Activated T-helper 17 cell treated with anti-CD3 and anti-CD28 coated beads, Interleukin-2, amount 50 U/mL, for 72 hours (primary cell): ENCODE measurements around the gene HSPB6. TPM values are rescaled to one million over a fixed set of nuclear protein-coding genes. Genes with fewer than 3 reads are reported as not detected.
A peak's percentile ranks its signal among the peaks of the same experiment; 100 is the strongest.

ENCODE experiments used
- ATAC-seq: fragments of 150-1000 bp; cut with Tn5 transposase; replicated peaks from 2 replicates; pipeline ENCODE4 v1.10.0; 2021; ENCODE audit warnings: mild to moderate bottlenecking, moderate library complexity
- H3K27ac Mint-ChIP-seq: one replicate; pipeline ENCODE4 v1.8.0; 2022; ENCODE audit warnings: mixed read lengths
- H3K27me3 Mint-ChIP-seq: one replicate; pipeline ENCODE4 v1.8.0; 2022; ENCODE audit warnings: mixed read lengths
- H3K36me3 Mint-ChIP-seq: one replicate; pipeline ENCODE4 v1.8.0; 2022; ENCODE audit warnings: low read depth, mild to moderate bottlenecking, mixed read lengths
- H3K4me1 Mint-ChIP-seq: one replicate; pipeline ENCODE4 v1.8.0; 2022; ENCODE audit warnings: mixed read lengths
- H3K4me3 Mint-ChIP-seq: one replicate; pipeline ENCODE4 v1.8.0; 2022; ENCODE audit warnings: mild to moderate bottlenecking, mixed read lengths
- H3K9me3 Mint-ChIP-seq: one replicate; pipeline ENCODE4 v1.8.0; 2022; ENCODE audit warnings: mixed read lengths
- total RNA-seq, 2 donors: library from RNA; stranded (reverse); gene quantifications; one replicate each; pipeline ENCODE4 v1.2.3, GENCODE V29; 2022

The HSPB6 gene
- total RNA-seq, 2 donors from 2014 or later = not detected

DNA sequence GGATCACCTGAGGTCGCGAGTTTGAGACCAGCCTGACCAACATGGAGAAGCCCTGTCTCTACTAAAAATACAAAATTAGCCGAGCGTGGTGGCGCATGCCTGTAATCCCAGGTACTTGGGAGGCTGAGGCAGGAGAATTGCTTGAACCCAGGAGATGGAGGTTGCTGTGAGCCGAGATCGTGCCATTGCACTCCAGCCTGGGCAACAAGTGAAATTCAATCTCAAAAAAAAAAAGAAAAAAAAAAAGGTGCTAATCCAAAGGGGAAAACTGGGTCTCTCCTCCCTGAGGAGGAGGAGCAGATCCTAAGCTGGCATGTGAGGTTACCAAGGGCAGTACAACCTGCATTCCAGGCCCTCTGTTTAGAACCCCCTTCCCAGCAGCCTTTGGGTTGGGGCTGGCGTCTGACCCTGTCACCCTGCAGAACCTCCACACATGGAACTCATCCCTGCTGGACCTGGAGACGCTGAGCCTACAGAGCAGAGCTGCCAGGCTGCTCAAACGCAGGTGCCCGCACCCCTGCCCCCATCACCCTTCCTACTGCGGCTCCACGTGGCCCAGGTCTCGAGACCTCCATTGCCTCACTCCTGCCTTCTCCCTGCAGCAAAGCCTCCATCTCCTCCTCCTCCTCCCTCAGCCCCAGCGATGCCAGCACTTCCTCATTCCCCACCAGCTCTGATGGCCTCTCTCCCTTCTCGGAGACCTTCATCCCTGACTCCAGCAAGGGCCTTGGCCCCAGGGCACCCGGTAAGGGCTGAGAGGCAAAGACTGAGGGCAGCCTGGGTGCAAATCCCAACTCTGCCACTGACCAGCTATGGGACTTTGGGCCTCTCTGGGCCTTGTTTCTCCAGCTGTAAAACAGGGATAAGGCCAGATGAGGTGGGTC lies 7.8 kb upstream of the HSPB6 start:
- Mint-ChIP-seq H3K27me3 (no peaks in the 10 kb centered on the region), H3K27ac (no peak overlapping the region), H3K4me3 (no peak overlapping the region), H3K36me3 (peaks cover 39% of the 10 kb centered on the region), H3K9me3 (no peaks in the 10 kb centered on the region), H3K4me1 (peaks cover under 1% of the 10 kb centered on the region)
- ATAC-seq = no peak

DNA sequence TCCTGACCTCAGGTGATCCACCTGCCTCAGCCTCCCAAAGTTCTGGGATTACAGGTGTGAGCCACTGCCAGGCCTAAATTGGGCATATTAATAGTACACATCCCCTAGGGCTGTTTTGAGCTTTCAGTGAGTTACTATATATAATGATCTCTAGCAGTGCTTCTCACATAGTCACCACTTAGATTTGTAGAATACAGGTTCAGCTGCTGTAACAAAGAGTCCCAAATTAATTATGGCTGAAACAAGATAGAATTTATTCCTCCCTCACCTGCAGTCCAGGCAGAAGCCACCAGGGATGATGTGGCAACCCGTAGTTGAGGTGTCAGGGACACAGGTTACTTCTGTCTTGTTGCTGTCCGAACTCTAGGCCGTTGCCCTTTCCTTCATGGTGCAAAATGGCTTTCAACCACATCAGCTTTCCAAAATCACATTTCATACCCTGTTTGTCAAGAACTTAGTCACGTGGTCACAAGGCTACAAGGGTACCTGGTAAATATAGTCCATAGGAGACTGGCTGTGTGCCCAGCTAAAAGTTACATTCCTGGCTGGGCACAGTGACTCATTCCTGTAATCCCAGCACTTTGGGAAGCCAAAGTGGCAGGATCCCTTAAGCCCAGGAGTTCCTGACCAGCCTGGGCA lies 4.0 kb upstream of the HSPB6 start:
- H3K27ac Mint-ChIP-seq = no peak overlapping the region
- H3K4me3 Mint-ChIP-seq = no peak overlapping the region
- H3K27me3 Mint-ChIP-seq = no peaks in the 10 kb centered on the region
- H3K9me3 Mint-ChIP-seq = no peaks in the 10 kb centered on the region
- peaks cover 31% of the 10 kb centered on the region for H3K36me3 Mint-ChIP-seq
- peaks cover 9% of the 10 kb centered on the region for H3K4me1 Mint-ChIP-seq
- no peak for ATAC-seq

DNA sequence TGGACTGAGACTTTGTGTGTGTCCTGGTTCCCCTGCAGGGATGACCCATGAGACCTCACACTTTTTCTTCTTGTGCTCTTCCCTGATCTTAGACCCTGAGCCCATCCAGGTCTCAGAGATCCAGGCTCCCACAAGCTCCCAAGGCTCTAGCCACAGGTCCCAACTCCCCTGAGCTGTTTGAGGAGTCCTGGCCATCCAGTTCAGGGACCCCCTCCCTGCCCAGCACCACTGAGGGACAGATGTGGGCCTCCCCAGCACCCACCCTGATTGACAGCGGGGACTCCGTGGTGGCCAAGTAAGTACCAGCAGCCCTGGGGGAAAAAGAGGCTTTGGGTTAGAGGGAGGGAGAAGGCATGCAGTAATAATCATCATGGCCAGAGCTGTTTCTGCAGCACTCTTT lies 2.9 kb upstream of the HSPB6 start:
- H3K9me3 Mint-ChIP-seq = no peaks in the 10 kb centered on the region
- H3K27ac Mint-ChIP-seq = peak overlapping the region; percentile 20
- H3K4me1 Mint-ChIP-seq = peaks cover 14% of the 10 kb centered on the region
- peak overlapping the region; percentile 86 for H3K4me3 Mint-ChIP-seq
- peaks cover 32% of the 10 kb centered on the region for H3K36me3 Mint-ChIP-seq
- H3K27me3 Mint-ChIP-seq = no peaks in the 10 kb centered on the region
- no peak for ATAC-seq

DNA sequence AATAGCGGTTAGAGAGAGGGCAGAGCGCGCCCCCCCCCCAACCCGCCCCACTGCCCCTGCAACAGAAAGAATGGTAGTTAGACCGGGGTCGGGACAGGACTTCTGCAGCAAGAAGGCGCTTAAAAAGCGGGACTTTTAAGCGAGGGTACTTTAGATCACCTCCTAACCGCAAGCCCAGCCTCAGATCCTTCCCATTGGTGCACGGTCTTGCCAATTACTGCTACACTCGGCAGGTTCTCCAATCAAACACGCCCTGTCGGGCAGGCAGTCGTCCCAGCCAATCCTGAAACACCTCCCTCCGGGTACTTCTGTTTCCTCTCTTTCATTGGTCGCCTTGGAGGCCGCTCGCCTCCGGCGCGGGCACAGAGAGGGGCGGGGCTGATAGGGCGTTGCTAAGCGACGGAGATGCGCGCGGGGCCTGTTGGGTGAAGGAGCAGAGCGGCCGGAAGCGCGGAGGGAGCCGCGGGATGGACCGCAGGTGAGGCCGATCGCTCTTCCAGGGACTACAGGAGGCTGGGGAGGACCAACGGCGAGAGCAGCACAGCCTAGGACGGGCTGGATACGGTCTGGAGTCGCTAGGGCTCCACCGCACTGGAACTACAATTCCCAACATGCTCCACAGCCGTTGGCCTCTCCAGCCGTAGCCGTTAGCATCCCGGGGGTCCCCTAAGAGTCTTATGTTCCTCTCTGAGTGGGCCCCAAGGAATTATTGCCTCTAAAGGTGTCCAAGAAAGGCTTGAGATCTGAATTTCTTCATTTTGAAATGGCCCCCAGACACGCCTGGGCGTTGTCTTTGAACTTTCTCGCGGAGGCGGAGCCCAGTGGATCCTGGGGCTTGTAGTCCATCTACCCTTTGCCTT lies 1.1 kb upstream of the HSPB6 start, which contains the start of gene PROSER3:
TSS of gene PROSER3 (plus strand) at position 428 of the 860 bp plus-strand sequence. CDS start at position 468, 40 bp downstream.
- Mint-ChIP-seq H3K4me3 (peak within 1 kb of the TSS; percentile 86), H3K27me3 (no peaks in the 10 kb centered on the region), H3K27ac (peak within 1 kb of the TSS; percentile 93), H3K9me3 (no peaks in the 10 kb centered on the region), H3K36me3 (peaks cover 22% of the 10 kb centered on the region), H3K4me1 (peaks cover 14% of the 10 kb centered on the region)
- ATAC-seq = peak; percentile 99

DNA sequence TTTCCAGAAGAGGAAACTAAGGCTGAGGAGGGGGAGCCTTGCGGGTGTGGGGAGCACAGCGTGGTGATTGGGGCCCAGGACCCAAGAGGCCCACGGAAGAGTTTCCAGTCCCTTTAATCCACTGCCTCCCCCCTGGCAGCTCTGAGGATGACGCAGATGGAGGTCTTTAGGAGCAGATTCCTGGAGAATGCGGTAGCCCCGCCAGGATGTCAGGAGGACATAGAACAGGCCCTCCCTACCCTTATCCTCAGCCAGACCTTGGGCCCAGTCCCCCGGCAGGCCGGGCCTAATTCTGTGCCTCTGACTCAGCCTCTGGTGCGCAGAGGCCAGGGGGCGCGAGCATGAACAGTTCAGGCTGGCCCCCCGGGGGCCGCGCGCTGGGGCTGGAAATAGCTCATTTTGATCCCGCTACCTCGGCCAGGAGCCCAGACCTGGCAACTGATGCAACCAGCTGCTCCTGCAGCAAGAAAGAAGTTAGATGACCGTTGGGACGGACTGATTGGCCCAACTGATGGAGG lies 461 bp upstream of the HSPB6 start:
- H3K36me3 Mint-ChIP-seq = peaks cover 18% of the 10 kb centered on the region
- peaks cover 14% of the 10 kb centered on the region for H3K4me1 Mint-ChIP-seq
- H3K4me3 Mint-ChIP-seq = peak overlapping the region; percentile 86
- no peaks in the 10 kb centered on the region for H3K9me3 Mint-ChIP-seq
- H3K27ac Mint-ChIP-seq = peak overlapping the region; percentile 93
- no peaks in the 10 kb centered on the region for H3K27me3 Mint-ChIP-seq
- ATAC-seq = no peak

DNA sequence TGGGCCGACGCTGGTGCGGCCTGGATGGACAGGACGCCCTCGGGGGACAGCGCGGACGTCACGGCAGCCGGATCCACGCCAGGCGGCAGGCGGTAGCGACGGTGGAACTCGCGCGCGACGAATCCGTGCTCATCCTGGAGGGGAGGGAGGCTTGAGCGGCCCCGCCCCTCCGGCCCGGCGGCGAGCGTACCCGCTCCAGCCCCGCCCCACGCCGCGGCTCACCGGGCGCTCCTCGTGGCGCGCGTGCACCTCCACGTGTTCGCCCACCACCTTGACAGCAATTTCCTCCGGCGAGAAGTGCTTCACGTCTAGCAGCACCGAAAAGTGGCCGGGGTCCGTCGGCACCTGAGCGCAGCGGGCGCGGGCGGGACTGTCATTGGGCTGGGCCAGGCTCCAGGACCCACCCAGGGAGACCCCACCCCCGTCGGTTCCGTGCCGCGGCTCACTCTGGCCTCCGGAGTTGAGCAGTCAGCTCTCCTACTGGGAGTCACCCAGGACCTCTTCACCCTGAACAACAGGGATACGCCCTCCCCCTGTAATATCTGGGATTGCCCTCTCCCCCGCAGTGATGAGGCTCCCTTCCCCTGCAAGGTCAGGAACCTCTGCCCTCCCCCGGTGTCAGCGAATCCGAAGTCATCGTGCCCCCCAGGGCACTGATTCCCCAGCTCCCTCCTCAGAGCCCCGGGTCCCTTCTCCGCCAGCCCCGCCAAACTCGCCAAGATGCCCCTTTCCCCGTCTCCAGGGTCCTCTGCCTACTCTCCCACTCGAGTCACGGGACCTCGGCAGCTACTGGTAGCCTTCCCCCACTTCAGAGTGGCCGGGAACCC lies 1.1 kb downstream of the HSPB6 start:
- Mint-ChIP-seq H3K4me3 (peak overlapping the region; percentile 54), H3K9me3 (no peaks in the 10 kb centered on the region), H3K27ac (no peak overlapping the region), H3K27me3 (no peaks in the 10 kb centered on the region), H3K36me3 (peaks cover 12% of the 10 kb centered on the region), H3K4me1 (peaks cover 14% of the 10 kb centered on the region)
- no peak for ATAC-seq

DNA sequence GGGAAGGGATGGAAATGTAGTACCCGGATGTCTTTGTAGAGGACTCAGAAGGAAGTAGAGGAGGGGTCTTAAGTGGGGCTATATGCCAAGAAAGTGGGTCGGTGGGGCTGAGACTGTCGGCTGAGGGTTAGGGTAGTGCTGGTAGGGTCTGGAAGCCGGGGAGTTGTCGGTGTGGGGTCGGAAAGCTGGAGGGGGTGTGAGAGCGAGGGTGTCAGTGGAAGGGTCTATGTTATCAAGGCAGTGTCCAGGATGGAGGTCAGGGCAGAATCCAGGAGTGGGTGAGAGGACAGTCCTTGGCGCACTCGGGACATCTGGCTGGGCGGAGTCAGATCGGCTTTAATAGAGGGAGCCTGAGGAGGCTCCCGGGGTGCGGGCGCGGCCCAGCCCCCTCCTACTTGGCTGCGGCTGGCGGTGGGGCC lies 1.7 kb downstream of the HSPB6 start:
- peak overlapping the region; percentile 43 for H3K4me3 Mint-ChIP-seq
- peaks cover 12% of the 10 kb centered on the region for H3K36me3 Mint-ChIP-seq
- H3K9me3 Mint-ChIP-seq = no peaks in the 10 kb centered on the region
- no peak overlapping the region for H3K27ac Mint-ChIP-seq
- no peaks in the 10 kb centered on the region for H3K27me3 Mint-ChIP-seq
- peaks cover 14% of the 10 kb centered on the region for H3K4me1 Mint-ChIP-seq
- ATAC-seq = no peak

DNA sequence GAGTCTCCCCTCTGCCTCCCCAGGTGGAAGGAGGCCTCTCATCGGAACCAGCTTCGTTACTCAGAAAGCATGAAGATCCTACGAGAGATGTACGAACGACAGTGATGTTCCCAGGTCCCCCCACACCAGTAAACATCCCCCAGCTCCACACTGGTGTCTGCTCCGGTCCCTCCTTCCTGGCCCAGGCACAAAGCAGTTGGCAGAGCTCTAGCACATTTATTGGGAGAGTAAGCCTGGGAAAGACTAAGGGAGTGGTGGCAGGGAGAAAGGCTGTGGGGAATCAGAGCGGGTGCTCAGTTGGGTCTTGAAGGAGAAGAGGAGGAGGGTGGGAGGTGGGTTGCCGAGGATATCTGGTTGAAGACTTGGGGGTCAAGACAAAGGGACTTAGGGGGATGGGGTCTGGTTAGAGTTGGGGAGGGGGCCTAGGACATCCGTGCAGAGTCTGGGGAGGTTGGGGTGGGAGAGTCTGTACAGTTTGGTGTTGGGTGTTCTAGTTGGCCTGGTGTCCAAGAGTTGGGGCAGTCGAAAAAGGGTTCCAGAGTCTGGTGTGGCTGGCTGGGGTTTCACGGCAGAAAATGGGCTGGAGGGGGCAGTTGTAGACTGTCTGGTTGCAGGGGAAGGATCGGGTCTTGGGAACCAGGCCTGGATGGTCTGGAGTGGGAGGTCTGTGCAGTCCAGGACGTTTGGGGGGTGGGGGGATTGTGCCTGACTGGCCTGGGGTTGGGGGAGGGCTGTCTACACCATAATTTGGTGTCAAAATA lies 2.3 kb downstream of the HSPB6 start:
- H3K4me3 Mint-ChIP-seq = peak overlapping the region; percentile 43
- H3K27ac Mint-ChIP-seq = no peak overlapping the region
- peaks cover 12% of the 10 kb centered on the region for H3K36me3 Mint-ChIP-seq
- no peaks in the 10 kb centered on the region for H3K9me3 Mint-ChIP-seq
- ATAC-seq = no peak
- H3K27me3 Mint-ChIP-seq = no peaks in the 10 kb centered on the region
- H3K4me1 Mint-ChIP-seq = peaks cover 12% of the 10 kb centered on the region

DNA sequence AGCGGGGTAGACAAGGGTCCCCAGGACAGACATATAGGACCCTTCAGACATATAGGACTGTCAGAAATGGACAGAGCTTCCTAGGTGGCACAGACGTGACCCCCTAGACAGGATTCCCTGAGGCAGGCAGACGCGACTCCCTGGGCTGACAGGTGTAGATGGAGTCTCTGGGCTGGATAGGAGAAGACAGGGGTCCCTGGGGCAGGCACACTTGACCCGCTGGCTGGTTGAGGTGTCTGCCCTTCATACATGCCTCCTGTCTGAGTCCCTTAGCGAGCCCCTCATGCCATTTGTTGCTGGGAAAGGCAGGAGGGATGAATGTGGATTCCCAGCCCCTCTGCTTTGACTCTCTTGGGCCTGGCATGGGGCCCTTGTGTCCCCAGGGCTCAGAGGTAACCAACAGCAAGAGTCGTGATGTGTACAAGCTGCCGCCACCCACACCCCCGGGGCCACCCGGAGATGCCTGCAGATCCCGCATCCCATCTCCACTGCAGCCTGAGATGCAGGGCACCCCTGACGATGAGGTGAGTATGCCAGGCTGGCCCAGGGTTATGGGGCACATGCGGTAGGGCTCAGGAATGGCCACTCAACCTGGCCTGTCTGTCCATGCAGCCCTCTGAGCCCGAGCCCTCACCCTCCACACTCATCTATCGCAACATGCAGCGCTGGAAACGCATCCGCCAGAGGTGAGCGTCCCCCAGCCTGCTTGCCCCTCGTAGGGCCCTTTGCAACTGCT lies 3.0 kb downstream of the HSPB6 start:
- Mint-ChIP-seq H3K4me1 (peaks cover 9% of the 10 kb centered on the region), H3K9me3 (no peaks in the 10 kb centered on the region), H3K27me3 (no peaks in the 10 kb centered on the region), H3K27ac (no peak overlapping the region), H3K4me3 (no peak overlapping the region), H3K36me3 (peaks cover 12% of the 10 kb centered on the region)
- no peak for ATAC-seq

DNA sequence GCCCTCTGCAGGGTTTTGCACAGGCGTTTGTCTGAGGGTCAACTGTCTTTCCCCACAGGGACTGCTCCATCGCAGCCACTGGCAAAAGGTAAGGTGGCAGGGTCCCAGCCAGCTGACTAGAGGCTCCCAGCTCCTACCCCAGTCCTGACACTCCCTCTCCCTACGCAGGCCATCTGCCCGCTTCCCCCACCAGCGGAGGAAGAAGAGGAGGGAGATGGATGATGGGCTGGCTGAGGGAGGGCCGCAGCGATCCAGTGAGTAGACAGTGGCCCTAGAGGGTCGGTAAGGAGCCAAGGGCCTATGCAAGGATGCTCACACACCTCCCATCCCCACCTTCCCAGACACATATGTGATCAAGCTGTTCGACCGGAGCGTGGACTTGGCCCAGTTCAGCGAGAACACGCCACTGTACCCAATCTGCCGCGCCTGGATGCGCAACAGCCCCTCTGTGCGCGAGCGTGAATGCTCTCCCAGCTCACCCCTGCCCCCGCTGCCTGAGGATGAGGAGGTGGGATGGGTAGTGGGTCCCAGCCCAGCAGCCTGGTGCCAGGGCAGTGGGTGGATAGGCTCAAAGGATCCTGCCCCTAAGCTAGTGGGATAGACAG lies 4.0 kb downstream of the HSPB6 start:
- Mint-ChIP-seq H3K36me3 (peaks cover 17% of the 10 kb centered on the region), H3K27me3 (no peaks in the 10 kb centered on the region), H3K9me3 (no peaks in the 10 kb centered on the region), H3K27ac (no peak overlapping the region), H3K4me3 (no peak overlapping the region), H3K4me1 (peaks cover 9% of the 10 kb centered on the region)
- no peak for ATAC-seq

DNA sequence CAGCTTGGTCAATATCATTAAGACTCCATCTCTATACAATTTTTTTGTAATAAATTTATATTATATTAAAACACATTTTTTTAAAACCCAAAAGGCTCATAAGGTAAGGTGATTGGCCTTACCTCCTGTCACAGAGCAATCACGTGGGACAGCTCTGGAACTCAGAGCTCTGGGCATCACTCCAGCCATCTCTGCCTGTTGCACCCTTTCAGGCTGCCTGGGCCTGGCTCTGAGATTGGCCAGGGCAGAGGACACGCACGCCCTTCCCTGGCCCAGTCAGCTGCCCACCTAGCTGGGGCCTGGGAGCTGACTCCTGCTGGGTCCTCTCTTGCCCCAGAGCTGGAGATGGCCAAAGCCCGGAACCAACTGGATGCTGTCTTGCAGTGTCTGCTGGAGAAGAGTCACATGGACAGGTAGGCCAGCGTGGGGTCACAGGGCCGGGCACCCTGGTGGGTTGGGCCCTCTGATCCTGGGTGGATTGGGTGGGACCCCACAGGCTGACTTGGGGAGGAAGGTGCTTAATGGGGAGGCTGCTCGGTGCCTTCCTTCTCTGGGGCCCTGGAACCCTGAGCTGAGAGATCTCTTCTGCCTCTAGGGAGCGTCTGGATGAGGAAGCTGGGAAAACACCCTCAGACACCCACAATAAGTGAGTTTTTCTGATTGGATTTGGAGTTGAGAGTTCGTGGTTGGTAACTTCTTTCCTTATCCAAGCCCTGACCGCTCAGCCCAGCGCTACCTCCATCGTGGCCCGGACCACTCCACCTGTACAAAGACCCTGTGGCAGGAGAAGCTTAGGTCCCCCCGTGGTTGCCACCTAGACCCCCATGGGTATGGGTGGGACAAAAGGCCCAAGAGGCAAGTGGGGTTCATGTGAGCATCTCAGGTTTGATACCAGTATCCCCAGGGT lies 4.7 kb downstream of the HSPB6 start:
- Mint-ChIP-seq H3K27ac (no peak overlapping the region), H3K27me3 (no peaks in the 10 kb centered on the region), H3K4me1 (peaks cover 9% of the 10 kb centered on the region), H3K9me3 (no peaks in the 10 kb centered on the region), H3K4me3 (no peak overlapping the region), H3K36me3 (peaks cover 14% of the 10 kb centered on the region)
- no peak for ATAC-seq
